ENCODE measurements around the gene ANKFN1. TPM values are rescaled to one million over a fixed set of nuclear protein-coding genes. Genes with fewer than 3 reads are reported as not detected.
A peak's percentile ranks its signal among the peaks of the same experiment; 100 is the strongest.

ANKFN1 gene
- total RNA-seq, 1 experiment from 2014 or later: 6.0 TPM

GRCh38 chr17:56292010-56292409 is 138.7 kb downstream of the ANKFN1 start:
- H3K27me3 ChIP-seq: no peaks in the 10 kb centered on the region
- H3K9me3 ChIP-seq: no peaks in the 10 kb centered on the region
- peak; percentile 82 for DNase-seq

GRCh38 chr17:56292578-56292977 is 139.3 kb downstream of the ANKFN1 start:
- H3K36me3 ChIP-seq: no peaks in the 10 kb centered on the region
- H3K4me3 ChIP-seq: no peak overlapping the region
- DNase-seq: peak; percentile 12

More at GRCh38 chr17:56292010-56292409, 138.7 kb downstream of the ANKFN1 start:
- H3K4me3 ChIP-seq: no peak overlapping the region
- H3K36me3 ChIP-seq: no peaks in the 10 kb centered on the region

GRCh38 chr17:56297184-56297583 is 143.9 kb downstream of the ANKFN1 start:
- Histone ChIP-seq H3K4me3 (no peak overlapping the region), H3K36me3 (no peaks in the 10 kb centered on the region), H3K9me3 (no peaks in the 10 kb centered on the region), H3K27me3 (no peaks in the 10 kb centered on the region)
- DNase-seq: peak; percentile 86

More at GRCh38 chr17:56292578-56292977, 139.3 kb downstream of the ANKFN1 start:
- Histone ChIP-seq H3K27me3 (no peaks in the 10 kb centered on the region), H3K9me3 (no peaks in the 10 kb centered on the region)

GRCh38 chr17:56298846-56299245 is 145.6 kb downstream of the ANKFN1 start:
- no peaks in the 10 kb centered on the region for H3K36me3 ChIP-seq
- H3K27me3 ChIP-seq: no peaks in the 10 kb centered on the region
- no peak overlapping the region for H3K4me3 ChIP-seq
- H3K9me3 ChIP-seq: no peaks in the 10 kb centered on the region
- DNase-seq: no peak

GRCh38 chr17:56300144-56300543 is 146.9 kb downstream of the ANKFN1 start:
- Histone ChIP-seq H3K4me3 (no peak overlapping the region), H3K36me3 (no peaks in the 10 kb centered on the region), H3K9me3 (no peaks in the 10 kb centered on the region), H3K27me3 (no peaks in the 10 kb centered on the region)
- no peak for DNase-seq

- no peak for DNase-seq
- H3K27me3 ChIP-seq: no peaks in the 10 kb centered on the region
- H3K9me3 ChIP-seq: no peaks in the 10 kb centered on the region; the same call in 1 of the 2 replicates
- H3K36me3 ChIP-seq: no peaks in the 10 kb centered on the region
- H3K4me3 ChIP-seq: no peak overlapping the region
These were observed 151.7 kb downstream of the ANKFN1 start for GRCh38 chr17:56305007-56305406.

- Histone ChIP-seq H3K4me3 (no peak overlapping the region), H3K36me3 (no peaks in the 10 kb centered on the region), H3K27me3 (no peaks in the 10 kb centered on the region), H3K9me3 (no peaks in the 10 kb centered on the region; the same call in 1 of the 2 replicates)
- no peak for DNase-seq
These were observed 156.6 kb downstream of the ANKFN1 start for GRCh38 chr17:56309897-56310296.

- DNase-seq: no peak
- Histone ChIP-seq H3K4me3 (no peak overlapping the region), H3K9me3 (no peaks in the 10 kb centered on the region; the same call in 1 of the 2 replicates), H3K27me3 (no peaks in the 10 kb centered on the region), H3K36me3 (no peaks in the 10 kb centered on the region)
These were observed 157.5 kb downstream of the ANKFN1 start for GRCh38 chr17:56310782-56311181.

- Histone ChIP-seq H3K4me3 (no peak overlapping the region), H3K9me3 (no peaks in the 10 kb centered on the region), H3K27me3 (no peaks in the 10 kb centered on the region), H3K36me3 (no peaks in the 10 kb centered on the region)
- no peak for DNase-seq
These were observed 159.9 kb downstream of the ANKFN1 start for GRCh38 chr17:56313201-56313600.

- H3K4me3 ChIP-seq: no peak overlapping the region
- no peaks in the 10 kb centered on the region for H3K27me3 ChIP-seq
- H3K36me3 ChIP-seq: no peaks in the 10 kb centered on the region
- DNase-seq: no peak
- no peaks in the 10 kb centered on the region for H3K9me3 ChIP-seq
These were observed 160.8 kb downstream of the ANKFN1 start for GRCh38 chr17:56314026-56314425.

- no peak overlapping the region for H3K4me3 ChIP-seq
- no peaks in the 10 kb centered on the region for H3K36me3 ChIP-seq
- H3K9me3 ChIP-seq: no peaks in the 10 kb centered on the region
- DNase-seq: no peak
- no peaks in the 10 kb centered on the region for H3K27me3 ChIP-seq
These were observed 161.8 kb downstream of the ANKFN1 start for GRCh38 chr17:56314984-56315602.

- H3K9me3 ChIP-seq: no peaks in the 10 kb centered on the region
- H3K4me3 ChIP-seq: no peak overlapping the region
- no peaks in the 10 kb centered on the region for H3K36me3 ChIP-seq
- no peak for DNase-seq
- no peaks in the 10 kb centered on the region for H3K27me3 ChIP-seq
These were observed 163.3 kb downstream of the ANKFN1 start for GRCh38 chr17:56316604-56317003.

- no peaks in the 10 kb centered on the region for H3K36me3 ChIP-seq
- DNase-seq: no peak
- H3K4me3 ChIP-seq: no peak overlapping the region
- H3K27me3 ChIP-seq: no peaks in the 10 kb centered on the region
- H3K9me3 ChIP-seq: no peaks in the 10 kb centered on the region
These were observed 164.3 kb downstream of the ANKFN1 start for GRCh38 chr17:56317351-56318208.

GRCh38 chr17:56319531-56319930 is 166.3 kb downstream of the ANKFN1 start:
- Histone ChIP-seq H3K36me3 (no peaks in the 10 kb centered on the region), H3K4me3 (no peak overlapping the region), H3K27me3 (no peaks in the 10 kb centered on the region), H3K9me3 (no peaks in the 10 kb centered on the region)
- DNase-seq: no peak

- Histone ChIP-seq H3K36me3 (no peaks in the 10 kb centered on the region), H3K9me3 (no peaks in the 10 kb centered on the region), H3K27me3 (no peaks in the 10 kb centered on the region), H3K4me3 (no peak overlapping the region)
- DNase-seq: no peak
These were observed 167.2 kb downstream of the ANKFN1 start for GRCh38 chr17:56320443-56320842.

- H3K9me3 ChIP-seq: no peaks in the 10 kb centered on the region
- no peaks in the 10 kb centered on the region for H3K27me3 ChIP-seq
These were observed 169.7 kb downstream of the ANKFN1 start for GRCh38 chr17:56322991-56323390.

GRCh38 chr17:56324676-56325075 is 171.4 kb downstream of the ANKFN1 start:
- H3K9me3 ChIP-seq: no peaks in the 10 kb centered on the region
- DNase-seq: no peak
- no peak overlapping the region for H3K4me3 ChIP-seq
- no peaks in the 10 kb centered on the region for H3K27me3 ChIP-seq
- H3K36me3 ChIP-seq: no peaks in the 10 kb centered on the region

More at GRCh38 chr17:56322991-56323390, 169.7 kb downstream of the ANKFN1 start:
- no peak overlapping the region for H3K4me3 ChIP-seq
- DNase-seq: no peak
- no peaks in the 10 kb centered on the region for H3K36me3 ChIP-seq

Data from MG63 (cell line).